AG09319 (cell line): ENCODE results near the gene LRRC17.

Experiments
- DNase-seq: peaks from one replicate; pipeline ENCODE4 v3.0.0-alpha.2; 2010; ENCODE audit warnings: low read depth; ENCODE audit errors: extremely low read depth
- TF ChIP-seq, protein P1 (sequence below): IDR thresholded peaks from 2 replicates; pipeline ENCODE4 v1.5.1; 2011; ENCODE audit warnings: low read depth, mild to moderate bottlenecking, inconsistent platforms, low read length, moderate library complexity

Gene LRRC17

DNA sequence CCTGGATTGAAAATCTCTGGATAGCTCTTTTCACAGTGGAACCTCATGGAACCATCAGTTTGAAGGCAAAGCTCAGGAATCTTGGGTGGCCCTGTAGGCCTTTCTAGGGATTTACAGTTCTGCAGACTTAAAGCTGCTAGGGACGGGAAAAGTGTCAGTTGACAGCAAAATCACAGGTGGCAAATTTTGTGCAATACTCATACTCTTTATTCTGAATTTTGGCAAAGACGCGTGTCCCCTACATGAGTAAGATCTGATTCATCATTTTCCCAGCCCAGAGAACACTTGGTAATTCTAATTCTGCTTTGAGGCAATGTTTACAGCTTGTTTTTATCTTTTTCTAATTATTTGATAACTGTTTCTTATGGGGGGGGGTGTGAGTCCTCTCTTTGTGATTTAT is 3.6 kb downstream of the LRRC17 start:
- DNase-seq: no peak
- TF ChIP-seq, protein P1, sequence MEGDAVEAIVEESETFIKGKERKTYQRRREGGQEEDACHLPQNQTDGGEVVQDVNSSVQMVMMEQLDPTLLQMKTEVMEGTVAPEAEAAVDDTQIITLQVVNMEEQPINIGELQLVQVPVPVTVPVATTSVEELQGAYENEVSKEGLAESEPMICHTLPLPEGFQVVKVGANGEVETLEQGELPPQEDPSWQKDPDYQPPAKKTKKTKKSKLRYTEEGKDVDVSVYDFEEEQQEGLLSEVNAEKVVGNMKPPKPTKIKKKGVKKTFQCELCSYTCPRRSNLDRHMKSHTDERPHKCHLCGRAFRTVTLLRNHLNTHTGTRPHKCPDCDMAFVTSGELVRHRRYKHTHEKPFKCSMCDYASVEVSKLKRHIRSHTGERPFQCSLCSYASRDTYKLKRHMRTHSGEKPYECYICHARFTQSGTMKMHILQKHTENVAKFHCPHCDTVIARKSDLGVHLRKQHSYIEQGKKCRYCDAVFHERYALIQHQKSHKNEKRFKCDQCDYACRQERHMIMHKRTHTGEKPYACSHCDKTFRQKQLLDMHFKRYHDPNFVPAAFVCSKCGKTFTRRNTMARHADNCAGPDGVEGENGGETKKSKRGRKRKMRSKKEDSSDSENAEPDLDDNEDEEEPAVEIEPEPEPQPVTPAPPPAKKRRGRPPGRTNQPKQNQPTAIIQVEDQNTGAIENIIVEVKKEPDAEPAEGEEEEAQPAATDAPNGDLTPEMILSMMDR: no peak

DNA sequence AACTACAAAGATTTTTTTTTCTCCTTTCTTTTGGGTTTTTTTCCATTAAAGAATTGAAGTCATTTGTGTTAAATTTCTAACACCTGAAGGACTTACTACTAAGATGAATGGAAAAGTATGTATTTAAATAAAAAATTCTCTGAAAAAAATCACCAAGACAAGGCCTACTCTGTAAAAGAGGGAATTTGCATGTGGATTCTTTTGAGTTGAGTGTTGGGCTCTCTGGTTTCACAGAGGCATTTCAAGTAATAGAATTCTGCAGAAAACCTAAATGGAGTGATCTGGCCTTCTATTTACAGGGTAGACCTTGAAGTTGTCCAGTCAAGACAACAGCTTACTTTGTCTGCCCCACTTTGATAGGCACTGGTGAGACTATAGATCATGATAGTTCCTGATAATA is 4.1 kb downstream of the LRRC17 start:
- TF ChIP-seq, protein P1: no peak
- no peak for DNase-seq

DNA sequence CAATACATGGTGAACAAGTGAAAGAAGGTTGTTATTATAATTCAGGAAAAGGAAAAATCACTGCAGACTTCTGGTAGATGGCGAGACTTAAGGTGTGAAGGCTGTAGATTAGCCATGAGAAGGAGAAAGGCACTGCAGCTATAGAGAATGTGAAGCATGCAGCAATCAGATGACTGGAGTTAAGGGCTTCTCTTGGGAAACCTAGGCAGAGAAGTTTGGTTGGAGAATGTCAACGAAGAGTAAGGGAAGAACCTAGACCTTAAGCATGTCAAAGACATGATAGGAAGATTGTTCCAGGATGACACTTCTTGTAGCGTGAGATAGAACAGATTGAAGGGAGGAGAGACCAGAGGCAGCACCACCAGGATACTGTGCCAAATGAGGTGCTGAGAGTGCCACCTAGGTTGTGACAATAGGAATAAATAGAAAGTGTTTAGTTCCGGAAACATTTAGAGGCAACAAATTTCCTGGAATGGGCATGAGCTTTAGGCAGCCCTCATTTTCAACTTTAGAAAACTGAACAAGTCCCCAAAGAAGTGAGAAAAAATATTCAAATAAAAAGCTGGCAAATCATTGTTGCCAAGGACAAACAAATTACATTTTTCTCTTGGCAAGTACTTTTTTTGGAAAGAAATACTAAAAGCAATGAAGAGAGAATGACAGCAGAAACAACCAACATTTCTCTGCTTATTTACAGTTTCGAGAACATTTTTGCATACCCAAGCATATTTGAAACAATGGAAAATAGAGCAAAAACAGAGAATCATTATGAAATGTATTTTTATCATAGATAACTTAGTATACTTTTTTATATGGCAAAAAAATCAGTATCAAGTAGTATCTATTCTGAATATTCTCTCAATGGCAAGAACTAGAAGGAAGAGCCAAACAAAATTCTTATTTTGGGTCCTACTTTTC is 4.9 kb downstream of the LRRC17 start:
- DNase-seq: no peak
- TF ChIP-seq, protein P1: no peak

DNA sequence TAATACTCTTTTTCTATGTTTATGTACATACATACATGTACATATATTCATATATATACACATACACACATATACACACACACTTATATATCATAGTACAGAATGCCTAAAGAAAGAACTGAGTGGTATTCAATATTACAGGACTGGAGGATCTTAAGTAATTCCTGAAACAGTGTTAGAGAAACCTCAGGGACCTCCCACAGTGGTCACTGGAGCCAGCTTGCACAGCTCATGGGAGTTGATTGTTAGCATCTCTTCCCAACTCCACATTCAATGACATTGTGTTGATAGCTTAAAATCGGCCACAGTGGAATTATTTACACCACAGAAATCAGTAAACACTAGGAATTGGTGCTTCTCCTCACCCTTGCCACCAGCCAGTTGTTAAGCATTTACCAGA is 6.0 kb downstream of the LRRC17 start:
- no peak for DNase-seq
- TF ChIP-seq, protein P1: no peak

DNA sequence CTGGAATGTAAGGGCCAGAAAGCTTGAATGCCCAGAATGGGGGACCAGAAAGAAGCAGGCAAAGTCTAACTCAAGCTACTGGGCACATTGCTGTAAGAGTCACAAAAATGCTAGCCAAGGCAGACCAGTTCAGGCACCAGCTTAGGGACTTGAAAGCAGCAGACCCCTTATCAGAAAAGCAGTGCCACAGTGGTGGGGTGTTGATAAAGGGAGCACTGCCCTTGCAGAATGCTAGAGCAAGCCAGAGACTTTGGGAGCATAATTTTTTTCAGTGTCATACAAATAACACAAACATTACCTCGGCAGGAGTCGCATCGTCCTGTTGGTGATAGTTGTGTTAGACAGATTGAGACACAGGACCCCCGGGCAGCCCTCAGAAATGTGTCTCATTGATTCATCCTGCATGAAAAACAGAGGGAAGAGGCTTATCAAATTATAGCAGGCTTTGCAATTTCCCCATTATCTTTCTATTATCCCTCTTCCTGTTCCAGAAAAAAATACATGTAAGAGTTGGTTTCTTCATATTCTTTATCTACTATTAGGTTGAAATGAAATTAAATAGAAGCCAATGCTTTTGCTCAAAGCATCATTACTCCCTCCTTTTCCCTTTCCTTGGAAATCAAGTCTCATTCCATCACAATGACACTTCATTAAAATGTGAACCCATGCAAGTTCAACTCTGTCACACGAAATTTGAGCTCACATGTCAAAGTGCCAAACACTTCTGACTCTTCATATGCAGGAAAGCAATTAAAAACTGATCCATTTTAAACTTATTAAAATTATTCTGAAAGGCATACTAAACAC is 13.4 kb downstream of the LRRC17 start:
- TF ChIP-seq, protein P1: no peak
- no peak for DNase-seq

DNA sequence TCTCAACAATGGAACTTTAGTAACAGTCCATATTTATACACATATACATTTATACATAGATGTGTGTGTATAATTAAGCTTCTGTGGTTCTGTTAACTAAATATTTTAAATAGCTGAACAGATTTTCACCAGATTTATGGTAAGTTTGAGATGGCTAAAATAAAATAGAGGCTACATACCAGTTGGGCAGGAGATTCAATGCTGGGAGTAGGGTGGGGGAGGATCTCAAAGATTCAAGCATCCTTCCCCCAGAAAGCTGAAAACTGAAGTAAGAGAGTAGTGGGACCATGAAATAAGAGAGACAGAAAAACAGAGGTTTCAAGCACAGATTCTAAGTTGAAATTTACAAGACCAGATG is 14.0 kb downstream of the LRRC17 start:
- TF ChIP-seq, protein P1: no peak
- DNase-seq: no peak
